CD4-positive, alpha-beta T cell (primary cell): ENCODE measurements around the gene NEK2. TPM values are rescaled to one million over a fixed set of nuclear protein-coding genes. Genes with fewer than 3 reads are reported as not detected.
"Not testable (repeated sequence)": the region's sequence is repeated elsewhere in the genome, so short reads cannot be mapped to it uniquely, and the experiment has no call there.

Experiments
- ATAC-seq: fragments of 200-7000 bp; cut with Tn5 transposase; one replicate; pipeline ENCODE4 v1.10.0; 2022; ENCODE audit warnings: mild to moderate bottlenecking; ENCODE audit not compliant: poor library complexity
- CTCF ChIA-PET: fragments of 350-600 bp; sonication (Branson Sonifier 250); formaldehyde crosslinking; loops from one replicate; lab custom pipeline; 2021; ENCODE audit warnings: antibody characterized with exemption, inconsistent platforms; lab: Charles Lee
- POLR2A ChIA-PET: fragments of 350-600 bp; sonication (Branson Sonifier 250); formaldehyde crosslinking; loops from one replicate; lab custom pipeline; 2021; ENCODE audit warnings: antibody characterized with exemption, inconsistent platforms; lab: Charles Lee
- DNase-seq, 14 experiments: peaks; one replicate each; pipeline ENCODE4 v3.0.0-alpha.2; 2013 to 2020; ENCODE audit warnings: mixed read lengths in 2 of 14
- H3K27ac ChIP-seq, 2 donors: one replicate each; pipeline versions ENCODE4 v1.5.1 to v1.7.0; 2013; ENCODE audit warnings: low read length in 2 of 2, low read depth in 1 of 2, mild to moderate bottlenecking in 1 of 2
- H3K27me3 ChIP-seq, 2 experiments: 1 replicate in 1 of 2; 2 replicates in 1 of 2; pipeline versions ENCODE4 v1.6.1 to v1.7.0; 2013; ENCODE audit warnings: low read length in 2 of 2, control low read depth in 1 of 2, mild to moderate bottlenecking in 1 of 2, moderate library complexity in 1 of 2; ENCODE audit not compliant: insufficient read depth in 2 of 2, control insufficient read depth in 1 of 2
- H3K36me3 ChIP-seq: one replicate; pipeline ENCODE4 v1.6.1; 2013; ENCODE audit warnings: low read length, control low read depth; ENCODE audit not compliant: insufficient read depth
- H3K4me1 ChIP-seq: one replicate; pipeline ENCODE4 v1.6.1; 2013; ENCODE audit warnings: low read length, control low read depth; ENCODE audit not compliant: insufficient read depth
- H3K4me3 ChIP-seq: one replicate; pipeline ENCODE4 v1.5.1; 2013; ENCODE audit warnings: mild to moderate bottlenecking, low read length, moderate library complexity
- H3K9me3 ChIP-seq, 2 experiments: 1 replicate in 1 of 2; 2 replicates in 1 of 2; pipeline versions ENCODE4 v1.6.1 to v1.7.0; 2013; ENCODE audit warnings: low read length in 2 of 2, mild to moderate bottlenecking in 2 of 2, control low read depth in 1 of 2, moderate library complexity in 1 of 2; ENCODE audit not compliant: control insufficient read depth in 1 of 2, insufficient read depth in 1 of 2
- H3K27ac Mint-ChIP-seq: one replicate; pipeline ENCODE4 v1.8.0; 2020; ENCODE audit warnings: mixed read lengths
- H3K27me3 Mint-ChIP-seq: one replicate; pipeline ENCODE4 v1.8.0; 2021; ENCODE audit warnings: mixed read lengths
- H3K36me3 Mint-ChIP-seq: one replicate; pipeline ENCODE4 v1.8.0; 2021; ENCODE audit warnings: low read depth, mixed read lengths
- H3K4me1 Mint-ChIP-seq: one replicate; pipeline ENCODE4 v1.8.0; 2021; ENCODE audit warnings: low read depth, mixed read lengths
- H3K4me3 Mint-ChIP-seq: one replicate; pipeline ENCODE4 v1.8.0; 2020; ENCODE audit warnings: mild to moderate bottlenecking, mixed read lengths
- H3K9me3 Mint-ChIP-seq: one replicate; pipeline ENCODE4 v1.8.0; 2020; ENCODE audit warnings: mixed read lengths
- intact Hi-C, 2 experiments: fragments of 100-400 bp; cut with DNase I in 1 of 2; cut with micrococcal nuclease in 1 of 2; formaldehyde crosslinking; loops; one replicate each; pipeline versions ENCODE4 v1.15.1 to v1.9.0; 2023 to 2025; cut with DNase I, micrococcal nuclease
- total RNA-seq, 174 experiments: library from RNA in 2 of 174; stranded (reverse) in 2 of 174; gene quantifications; one replicate each; pipeline ENCODE4 v1.2.3 and lab custom pipeline; 2021 to 2026
- TF ChIP-seq, protein P1 (sequence below): fragments of 200-600 bp; IDR thresholded peaks from one replicate; pipeline ENCODE4 v1.8.0; 2022; ENCODE audit warnings: antibody characterized with exemption, mild to moderate bottlenecking

Gene NEK2
- total RNA-seq, 2 experiments from 2014 or later, result not detected

DNA sequence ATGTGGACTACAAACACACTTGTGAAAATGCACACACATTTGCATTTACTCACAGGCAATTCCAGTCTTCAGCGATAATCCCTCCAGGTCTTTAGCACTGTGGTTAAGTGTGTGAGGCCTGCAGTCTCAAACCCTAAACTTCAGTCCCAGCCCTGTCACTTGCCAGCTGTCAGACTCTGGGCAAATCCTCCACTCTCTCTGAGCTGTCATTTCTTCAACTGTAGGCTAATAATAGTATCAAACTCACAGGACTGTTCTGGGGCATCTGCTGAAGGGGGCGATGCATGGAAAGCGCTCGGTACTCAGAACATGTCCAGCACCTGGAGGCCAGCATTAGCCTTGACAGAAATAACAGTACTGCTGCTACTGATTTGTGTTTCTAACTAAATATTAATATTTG lies 48.2 kb downstream of the NEK2 start:
- TF ChIP-seq, protein P1, sequence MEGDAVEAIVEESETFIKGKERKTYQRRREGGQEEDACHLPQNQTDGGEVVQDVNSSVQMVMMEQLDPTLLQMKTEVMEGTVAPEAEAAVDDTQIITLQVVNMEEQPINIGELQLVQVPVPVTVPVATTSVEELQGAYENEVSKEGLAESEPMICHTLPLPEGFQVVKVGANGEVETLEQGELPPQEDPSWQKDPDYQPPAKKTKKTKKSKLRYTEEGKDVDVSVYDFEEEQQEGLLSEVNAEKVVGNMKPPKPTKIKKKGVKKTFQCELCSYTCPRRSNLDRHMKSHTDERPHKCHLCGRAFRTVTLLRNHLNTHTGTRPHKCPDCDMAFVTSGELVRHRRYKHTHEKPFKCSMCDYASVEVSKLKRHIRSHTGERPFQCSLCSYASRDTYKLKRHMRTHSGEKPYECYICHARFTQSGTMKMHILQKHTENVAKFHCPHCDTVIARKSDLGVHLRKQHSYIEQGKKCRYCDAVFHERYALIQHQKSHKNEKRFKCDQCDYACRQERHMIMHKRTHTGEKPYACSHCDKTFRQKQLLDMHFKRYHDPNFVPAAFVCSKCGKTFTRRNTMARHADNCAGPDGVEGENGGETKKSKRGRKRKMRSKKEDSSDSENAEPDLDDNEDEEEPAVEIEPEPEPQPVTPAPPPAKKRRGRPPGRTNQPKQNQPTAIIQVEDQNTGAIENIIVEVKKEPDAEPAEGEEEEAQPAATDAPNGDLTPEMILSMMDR, result no peak
- ChIA-PET POLR2A (no interaction called here), CTCF (no interaction called here)
- Histone ChIP-seq H3K27me3 (no peaks in the 10 kb centered on the region), H3K9me3 (no peaks in the 10 kb centered on the region), H3K27ac (no peak overlapping the region), H3K36me3 (no peaks in the 10 kb centered on the region), H3K4me3 (no peak overlapping the region), H3K4me1 (peaks cover 4% of the 10 kb centered on the region)
- H3K9me3 Mint-ChIP-seq, result no peaks in the 10 kb centered on the region
- no peaks in the 10 kb centered on the region for H3K27me3 Mint-ChIP-seq
- no peaks in the 10 kb centered on the region for H3K36me3 Mint-ChIP-seq
- DNase-seq, result no peak
- H3K4me1 Mint-ChIP-seq, result peaks cover 6% of the 10 kb centered on the region
- intact Hi-C loops, result loop anchor here in 1 of 2 experiments (10.0 kb wide), 1 partner anchor 112 kb away; no protein-coding TSS in a partner anchor
- no peak overlapping the region for H3K27ac Mint-ChIP-seq
- no peak overlapping the region for H3K4me3 Mint-ChIP-seq
- no peak for ATAC-seq

- DNase-seq, H3K27ac Mint-ChIP-seq, H3K36me3 Mint-ChIP-seq, H3K4me1 ChIP-seq, H3K27me3 ChIP-seq, H3K9me3 ChIP-seq, POLR2A ChIA-PET, H3K4me3 ChIP-seq, ATAC-seq, H3K4me1 Mint-ChIP-seq, H3K9me3 Mint-ChIP-seq, H3K27me3 Mint-ChIP-seq, H3K36me3 ChIP-seq, H3K27ac ChIP-seq, H3K4me3 Mint-ChIP-seq, CTCF ChIA-PET: not testable (repeated sequence)
- intact Hi-C loops, result loop anchor here in 1 of 2 experiments (2.0 to 10.0 kb wide), 2 partner anchors 49 to 111 kb away; no protein-coding TSS in a partner anchor
These were observed 49.6 kb downstream of the NEK2 start for GRCh38 chr1:211625866-211626265.

DNA sequence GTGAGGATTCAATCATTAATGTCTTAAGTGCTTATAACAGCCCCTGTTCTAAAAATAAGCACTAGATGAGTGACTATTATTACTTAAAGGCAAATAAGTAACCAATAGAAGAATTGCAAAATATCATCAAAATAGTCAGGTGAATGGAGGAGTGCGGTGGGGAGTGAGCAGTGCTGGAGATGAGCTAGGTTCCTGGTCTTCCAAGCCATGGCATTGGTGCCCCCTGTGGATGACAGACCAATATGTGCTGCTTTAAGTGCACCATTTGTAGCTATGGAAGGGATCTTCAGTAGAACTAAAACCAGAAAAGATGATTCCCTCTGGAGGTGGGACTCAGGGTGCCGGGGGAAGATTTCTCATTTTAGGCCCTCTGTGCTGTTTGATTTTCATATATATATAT lies 50.4 kb downstream of the NEK2 start:
- CTCF ChIA-PET, result interaction anchor here (1.1 to 1.8 kb wide), 4 partner anchors 22 to 56 kb away, joined by 3 to 8 read pairs (median 6); partner anchors contain the start of gene SLC30A1
- H3K36me3 Mint-ChIP-seq, result no peaks in the 10 kb centered on the region
- no peak overlapping the region for H3K4me3 ChIP-seq
- H3K27ac Mint-ChIP-seq, result no peak overlapping the region
- H3K27me3 ChIP-seq, result no peaks in the 10 kb centered on the region
- POLR2A ChIA-PET, result interaction anchor here (2.5 kb wide), 1 partner anchor 46 kb away, joined by 6 read pairs; the partner anchor contains the start of gene SLC30A1
- H3K4me1 Mint-ChIP-seq, result peaks cover 6% of the 10 kb centered on the region
- no peaks in the 10 kb centered on the region for H3K36me3 ChIP-seq
- DNase-seq (peak in 9 of 14 experiments; percentile 5 to 72 (median 24)), ATAC-seq (peak; percentile 52)
- H3K4me3 Mint-ChIP-seq, result no peak overlapping the region
- intact Hi-C loops, result loop anchor here in 1 of 2 experiments (2.0 to 10.0 kb wide), 2 partner anchors 48 to 110 kb away; no protein-coding TSS in a partner anchor
- peaks cover 4% of the 10 kb centered on the region for H3K4me1 ChIP-seq
- no peak overlapping the region for H3K27ac ChIP-seq
- H3K9me3 Mint-ChIP-seq, result no peaks in the 10 kb centered on the region
- no peaks in the 10 kb centered on the region for H3K9me3 ChIP-seq
- no peaks in the 10 kb centered on the region for H3K27me3 Mint-ChIP-seq
- TF ChIP-seq, protein P1, result no peak

- H3K27me3 ChIP-seq, result no peaks in the 10 kb centered on the region
- no peaks in the 10 kb centered on the region for H3K9me3 ChIP-seq
- Mint-ChIP-seq H3K27me3 (no peaks in the 10 kb centered on the region), H3K9me3 (no peaks in the 10 kb centered on the region), H3K4me1 (peaks cover 6% of the 10 kb centered on the region), H3K27ac (no peak overlapping the region), H3K4me3 (no peak overlapping the region), H3K36me3 (no peaks in the 10 kb centered on the region)
- ATAC-seq (no peak), DNase-seq (no peak)
- TF ChIP-seq, protein P1, result no peak
- intact Hi-C loops, result loop anchor here in 1 of 2 experiments (10.0 kb wide), 1 partner anchor 109 kb away; no protein-coding TSS in a partner anchor
- ChIA-PET CTCF (no interaction called here), POLR2A (interaction anchor here (2.5 kb wide), 1 partner anchor 44 kb away, joined by 6 read pairs; the partner anchor contains the start of gene SLC30A1)
- peaks cover 4% of the 10 kb centered on the region for H3K4me1 ChIP-seq
- H3K27ac ChIP-seq, result no peak overlapping the region
- no peak overlapping the region for H3K4me3 ChIP-seq
- no peaks in the 10 kb centered on the region for H3K36me3 ChIP-seq
These were observed 51.9 kb downstream of the NEK2 start for GRCh38 chr1:211623515-211623914.
